GM18520 (cell line): ENCODE measurements around the gene CELF2.
"Not testable (repeated sequence)": the region's sequence is repeated elsewhere in the genome, so short reads cannot be mapped to it uniquely, and the experiment has no call there.

Experiments used
- ATAC-seq: cut with Tn5 transposase; IDR thresholded peaks from one replicate; pipeline ENCODE4 v1.9.1; 2021; ENCODE audit not compliant: unreplicated experiment

CELF2 gene

GRCh38 chr10:11120711-11121110 lies 103.0 kb downstream of the CELF2 start:
- ATAC-seq: no peak

GRCh38 chr10:11123892-11124291 lies 106.2 kb downstream of the CELF2 start:
- not testable (repeated sequence) for ATAC-seq

GRCh38 chr10:11125004-11125403 lies 107.3 kb downstream of the CELF2 start:
- no peak for ATAC-seq

- not testable (repeated sequence) for ATAC-seq
Measured at GRCh38 chr10:11127017-11127416, 109.3 kb downstream of the CELF2 start.

- ATAC-seq: no peak
Measured at GRCh38 chr10:11131112-11131639, 113.5 kb downstream of the CELF2 start.

GRCh38 chr10:11134411-11134810 lies 116.7 kb downstream of the CELF2 start:
- no peak for ATAC-seq

GRCh38 chr10:11135709-11136108 lies 118.0 kb downstream of the CELF2 start:
- ATAC-seq: no peak

GRCh38 chr10:11138314-11139033 lies 120.8 kb downstream of the CELF2 start:
- no peak for ATAC-seq

- ATAC-seq: no peak
Measured at GRCh38 chr10:11140963-11141362, 123.3 kb downstream of the CELF2 start.

GRCh38 chr10:11141571-11142091 lies 124.0 kb downstream of the CELF2 start:
- ATAC-seq: no peak

- ATAC-seq: no peak
Measured at GRCh38 chr10:11142777-11143176, 125.1 kb downstream of the CELF2 start.

- ATAC-seq: no peak
Measured at GRCh38 chr10:11143242-11143641, 125.6 kb downstream of the CELF2 start.

- ATAC-seq: no peak
Measured at GRCh38 chr10:11144626-11145494, 127.2 kb downstream of the CELF2 start.

GRCh38 chr10:11145495-11145855 lies 127.8 kb downstream of the CELF2 start:
- ATAC-seq: peak; percentile 40

- no peak for ATAC-seq
Measured at GRCh38 chr10:11146402-11147171, 128.9 kb downstream of the CELF2 start.

GRCh38 chr10:11147722-11148121 lies 130.1 kb downstream of the CELF2 start:
- ATAC-seq: no peak

- no peak for ATAC-seq
Measured at GRCh38 chr10:11148142-11149028, 130.7 kb downstream of the CELF2 start.

GRCh38 chr10:11149807-11150141 lies 132.1 kb downstream of the CELF2 start:
- ATAC-seq: no peak

- ATAC-seq: no peak
Measured at GRCh38 chr10:11150231-11150731, 132.6 kb downstream of the CELF2 start.

GRCh38 chr10:11150879-11151415 lies 133.3 kb downstream of the CELF2 start:
- ATAC-seq: no peak
